HEK293T (cell line): ENCODE results near the gene COL20A1.

ENCODE experiments used
- CTCF ChIA-PET: fragments of 350-600 bp; formaldehyde crosslinking; extraction: SDS; loops from one replicate; lab custom pipeline; 2021; ENCODE audit warnings: antibody characterized with exemption, inconsistent platforms; lab: Yijun Ruan, JAX
- POLR2A ChIA-PET: fragments of 350-600 bp; formaldehyde crosslinking; extraction: SDS; loops from one replicate; lab custom pipeline; 2020; ENCODE audit warnings: antibody characterized with exemption, inconsistent platforms; lab: Yijun Ruan, JAX
- DNase-seq: peaks from one replicate; pipeline ENCODE4 v3.0.0; 2012; ENCODE audit warnings: mixed read lengths; ENCODE audit errors: extremely low spot score
- ARNT ChIP-seq: fragments of 450-650 bp; IDR thresholded peaks from 2 replicates; pipeline ENCODE4 v1.6.1; 2017; ENCODE audit warnings: mild to moderate bottlenecking
- BHLHE40 ChIP-seq: fragments of 450-650 bp; IDR thresholded peaks from 2 replicates; pipeline ENCODE4 v1.6.1; 2016; ENCODE audit warnings: mild to moderate bottlenecking, moderate library complexity, borderline replicate concordance
- CTBP1 ChIP-seq: fragments of 450-650 bp; IDR thresholded peaks from 2 replicates; pipeline ENCODE4 v1.6.1; 2016; ENCODE audit warnings: borderline replicate concordance
- ELF4 ChIP-seq: fragments of 450-650 bp; IDR thresholded peaks from 2 replicates; pipeline ENCODE4 v1.6.1; 2017; ENCODE audit warnings: antibody characterized with exemption
- FOXA1 ChIP-seq: fragments of 450-650 bp; IDR thresholded peaks from 2 replicates; pipeline ENCODE4 v1.6.1; 2016; ENCODE audit warnings: mild to moderate bottlenecking
- FOXK2 ChIP-seq: fragments of 450-650 bp; IDR thresholded peaks from 2 replicates; pipeline ENCODE4 v1.6.1; 2016; ENCODE audit warnings: mild to moderate bottlenecking
- FOXM1 ChIP-seq: fragments of 450-650 bp; IDR thresholded peaks from 2 replicates; pipeline ENCODE4 v1.6.1; 2017; ENCODE audit warnings: mild to moderate bottlenecking, borderline replicate concordance
- HDGF ChIP-seq: fragments of 450-650 bp; IDR thresholded peaks from 2 replicates; pipeline ENCODE4 v1.6.1; 2017; ENCODE audit warnings: antibody characterized with exemption, borderline replicate concordance
- L3MBTL2 ChIP-seq: fragments of 450-650 bp; conservative IDR thresholded peaks from 2 replicates; pipeline ENCODE4 v1.6.1; 2016; ENCODE audit warnings: mild to moderate bottlenecking
- LEF1 ChIP-seq: fragments of 450-650 bp; IDR thresholded peaks from 2 replicates; pipeline ENCODE4 v1.6.1; 2017; ENCODE audit warnings: mild to moderate bottlenecking, borderline replicate concordance
- NFRKB ChIP-seq: fragments of 450-650 bp; IDR thresholded peaks from 2 replicates; pipeline ENCODE4 v1.6.1; 2016; ENCODE audit warnings: mild to moderate bottlenecking, moderate library complexity
- PKNOX1 ChIP-seq: fragments of 450-650 bp; IDR thresholded peaks from 2 replicates; pipeline ENCODE4 v1.6.1; 2016
- SP1 ChIP-seq: fragments of 450-650 bp; IDR thresholded peaks from 2 replicates; pipeline ENCODE4 v1.6.1; 2017
- SUZ12 ChIP-seq: fragments of 450-650 bp; IDR thresholded peaks from 2 replicates; pipeline ENCODE4 v1.6.1; 2016; ENCODE audit warnings: mild to moderate bottlenecking
- TARDBP ChIP-seq: fragments of 450-650 bp; IDR thresholded peaks from 2 replicates; pipeline ENCODE4 v1.6.1; 2016
- ZNF384 ChIP-seq: fragments of 450-650 bp; IDR thresholded peaks from 2 replicates; pipeline ENCODE4 v1.6.1; 2016

Gene COL20A1

DNA sequence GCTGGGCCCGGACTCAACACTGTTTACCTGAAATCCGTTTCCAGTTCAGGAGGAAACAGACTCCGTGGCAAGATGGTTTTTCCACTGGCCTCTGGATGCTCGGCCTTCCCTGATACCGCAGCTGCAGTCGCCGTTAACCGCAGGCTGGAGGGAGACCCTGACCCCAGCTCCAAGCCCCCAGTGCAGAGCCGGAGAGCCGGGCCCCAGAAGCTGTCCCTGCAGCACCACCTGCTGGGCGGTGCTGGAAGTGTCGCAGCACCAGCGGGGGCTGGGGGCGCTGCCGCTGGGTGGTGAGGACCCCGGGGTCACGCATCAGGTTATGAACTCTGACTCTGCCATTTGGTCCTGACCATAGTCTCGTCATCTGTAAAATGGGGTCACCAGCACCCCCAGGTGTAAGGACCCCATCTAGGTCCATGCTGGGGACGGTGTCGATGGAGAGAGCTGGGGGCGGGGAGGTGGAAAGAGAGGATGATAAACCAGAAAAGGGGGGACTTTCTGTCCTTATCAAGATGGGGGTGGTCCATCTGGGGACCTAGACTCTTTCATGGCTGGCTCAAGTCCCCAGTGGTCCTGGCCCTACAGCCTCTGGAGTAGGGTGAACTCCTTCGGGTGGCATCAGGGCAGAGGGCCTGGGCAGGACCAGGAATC is 88.9 kb downstream of the COL20A1 start:
- ChIA-PET CTCF (interaction anchor here (0.6 to 3.8 kb wide), 13 partner anchors 11 to 322 kb away, joined by 3 to 44 read pairs (median 4); no protein-coding TSS in a partner anchor), POLR2A (interaction anchor here (1.0 kb wide), 1 partner anchor 73 kb away, joined by 3 read pairs; no protein-coding TSS in a partner anchor)
- DNase-seq = peak; percentile 76
- TF ChIP-seq NFRKB (no peak), PKNOX1 (no peak), ELF4 (no peak), FOXK2 (no peak), FOXM1 (peak; percentile 48; the same call in 1 of the 2 replicates), HDGF (no peak), TARDBP (no peak), SP1 (no peak)

- TF ChIP-seq CTBP1 (no peak), LEF1 (no peak), ELF4 (no peak), ZNF384 (no peak), FOXM1 (no peak), SUZ12 (no peak), PKNOX1 (no peak), L3MBTL2 (no peak), ARNT (no peak), FOXK2 (no peak), HDGF (no peak), TARDBP (no peak), FOXA1 (no peak)
- CTCF ChIA-PET = interaction anchor here (0.7 to 3.8 kb wide), 10 partner anchors 11 to 159 kb away, joined by 3 to 44 read pairs (median 4); no protein-coding TSS in a partner anchor
- POLR2A ChIA-PET = no interaction called here
- no peak for DNase-seq
These were observed 89.7 kb downstream of the COL20A1 start for GRCh38 chr20:63382551-63383300.

DNA sequence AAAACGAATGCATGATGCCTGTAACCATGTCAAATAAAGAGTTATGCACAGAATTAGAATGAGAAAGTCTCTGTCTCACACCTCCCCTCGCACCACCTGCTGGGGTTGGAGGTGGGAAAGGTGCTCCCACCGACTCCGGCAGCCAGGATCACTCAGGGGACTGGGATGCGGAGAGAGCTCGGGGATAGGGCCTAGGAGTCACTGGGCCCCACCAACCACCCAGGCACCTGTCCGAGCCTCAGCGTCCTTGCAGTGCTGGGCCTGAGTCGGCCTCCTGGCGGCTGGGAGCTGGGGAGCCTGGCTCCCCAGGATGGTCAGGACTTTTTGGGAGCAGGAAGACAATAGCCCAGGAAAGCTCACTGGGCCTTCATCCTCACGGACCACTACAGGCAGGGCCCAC is 90.6 kb downstream of the COL20A1 start:
- DNase-seq = no peak
- TF ChIP-seq ZNF384 (no peak), FOXA1 (no peak), NFRKB (no peak), ARNT (no peak), CTBP1 (no peak), SP1 (no peak), HDGF (no peak), LEF1 (no peak), ELF4 (no peak), FOXM1 (no peak), SUZ12 (no peak), BHLHE40 (no peak), L3MBTL2 (no peak), PKNOX1 (no peak), FOXK2 (no peak), TARDBP (no peak)
- ChIA-PET POLR2A (no interaction called here), CTCF (interaction anchor here (3.8 kb wide), 1 partner anchor 74 kb away, joined by 44 read pairs; no protein-coding TSS in a partner anchor)

DNA sequence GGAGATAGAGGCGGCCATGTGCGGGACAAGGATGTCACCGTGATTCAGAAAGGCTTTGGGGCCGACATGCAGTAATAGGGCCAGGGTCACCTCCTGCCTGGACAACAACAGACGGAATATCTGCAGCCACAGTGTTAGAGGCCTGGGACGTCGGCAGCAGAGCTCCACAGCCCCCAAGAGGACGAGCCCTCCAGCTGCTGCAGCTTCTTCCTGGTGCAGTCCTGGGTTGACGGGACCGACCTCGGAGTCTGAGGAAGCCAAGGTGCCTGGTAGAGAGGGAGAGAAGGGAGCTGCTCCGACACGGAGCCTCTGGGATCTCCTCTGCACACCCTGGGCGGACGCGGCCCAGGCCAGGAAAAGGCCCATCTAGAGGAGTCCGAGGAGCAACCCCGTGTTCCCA is 91.3 kb downstream of the COL20A1 start:
- DNase-seq = no peak
- CTCF ChIA-PET = no interaction called here
- no peak for TF ChIP-seq PKNOX1
- no peak for TF ChIP-seq BHLHE40
- no peak for TF ChIP-seq CTBP1
- TF ChIP-seq ARNT = no peak
- no peak for TF ChIP-seq TARDBP
- TF ChIP-seq LEF1 = no peak
- TF ChIP-seq L3MBTL2 = no peak
- no peak for TF ChIP-seq ELF4
- TF ChIP-seq SP1 = no peak
- TF ChIP-seq FOXA1 = no peak
- TF ChIP-seq SUZ12 = no peak
- POLR2A ChIA-PET = no interaction called here
